GM21526 (cell line): ENCODE measurements around the gene TRIM29.

Source experiments
- ATAC-seq: cut with Tn5 transposase; IDR thresholded peaks from one replicate; pipeline ENCODE4 v1.9.1; 2021; ENCODE audit warnings: moderate library complexity; ENCODE audit not compliant: unreplicated experiment, low FRiP score

Gene TRIM29

GRCh38 chr11:120102864-120103122 lies 35.1 kb downstream of the TRIM29 start:
- ATAC-seq, result no peak

DNA sequence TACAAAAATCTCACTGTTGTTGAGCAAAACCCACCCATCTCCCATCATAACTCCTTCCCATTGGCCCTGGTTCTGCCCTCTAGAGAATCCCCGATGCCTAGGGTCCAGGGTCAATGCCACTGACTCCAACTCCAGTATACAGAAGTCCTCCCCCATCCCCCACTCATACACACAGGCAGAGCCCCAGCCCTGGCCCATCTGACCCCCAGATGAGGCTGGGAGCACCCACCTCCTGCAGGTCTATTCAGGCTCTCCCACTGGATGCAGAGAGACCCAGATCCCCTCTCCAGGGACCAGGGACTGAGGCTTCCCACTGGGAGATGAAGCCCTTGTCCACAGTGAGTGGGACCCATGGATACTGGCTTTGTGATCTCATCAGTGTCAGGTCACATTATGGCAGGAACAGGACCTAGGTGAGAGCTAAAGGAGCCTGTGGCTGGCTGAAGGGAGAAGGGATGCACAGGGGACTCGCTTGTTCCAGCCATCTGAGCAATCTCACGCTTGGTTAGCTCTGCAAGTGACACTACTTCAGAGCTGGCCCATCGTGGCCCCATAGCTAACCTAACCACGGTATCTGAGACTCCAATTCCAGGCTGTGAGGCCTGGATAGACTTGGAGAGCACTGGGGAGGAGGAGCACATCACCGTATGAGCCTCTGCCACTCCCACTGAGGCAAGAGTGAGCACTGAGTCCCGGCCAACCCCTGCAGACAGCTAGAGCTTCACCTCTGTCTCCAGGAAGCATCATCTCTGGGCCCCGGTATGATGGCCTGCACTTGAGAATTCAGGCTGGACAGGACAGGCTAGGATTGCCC lies 35.7 kb downstream of the TRIM29 start:
- ATAC-seq, result no peak

- ATAC-seq, result no peak
Observed at GRCh38 chr11:120098503-120099020, 39.4 kb downstream of the TRIM29 start.

DNA sequence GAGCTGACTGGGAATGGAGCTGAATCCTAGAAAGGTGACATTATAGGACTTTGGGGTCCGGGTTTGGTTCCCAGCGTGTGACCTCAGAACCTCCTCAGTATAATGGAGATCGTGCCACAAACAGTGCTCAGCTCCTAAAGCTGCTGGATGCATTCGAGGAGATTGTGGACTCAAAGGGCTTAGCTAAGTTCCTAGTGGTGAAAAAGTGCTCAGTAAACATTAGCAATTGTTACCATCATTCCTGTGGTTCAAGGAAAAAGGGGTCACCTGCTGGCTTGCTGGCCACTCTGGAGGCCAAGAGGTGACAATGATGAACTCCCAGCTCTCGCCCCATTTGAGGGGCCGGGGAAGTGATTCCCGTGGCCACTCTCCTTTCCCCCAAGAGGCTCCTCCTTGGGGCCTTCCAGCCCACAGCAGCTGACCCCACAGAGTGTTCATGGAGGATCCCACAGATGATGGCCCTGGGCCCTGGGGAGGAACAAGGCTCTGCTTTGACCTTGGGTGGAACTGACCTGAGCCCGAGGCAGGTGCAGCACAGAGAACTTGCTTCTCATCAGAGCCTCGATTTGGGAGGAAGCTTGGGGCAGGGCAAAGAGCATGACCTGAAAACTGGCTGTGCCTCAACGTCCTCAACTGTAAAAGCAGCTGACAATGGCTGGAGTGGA lies 40.1 kb downstream of the TRIM29 start:
- ATAC-seq, result no peak

- no peak for ATAC-seq
Observed at GRCh38 chr11:120096369-120097191, 41.3 kb downstream of the TRIM29 start.

GRCh38 chr11:120095516-120095915 lies 42.4 kb downstream of the TRIM29 start:
- no peak for ATAC-seq

DNA sequence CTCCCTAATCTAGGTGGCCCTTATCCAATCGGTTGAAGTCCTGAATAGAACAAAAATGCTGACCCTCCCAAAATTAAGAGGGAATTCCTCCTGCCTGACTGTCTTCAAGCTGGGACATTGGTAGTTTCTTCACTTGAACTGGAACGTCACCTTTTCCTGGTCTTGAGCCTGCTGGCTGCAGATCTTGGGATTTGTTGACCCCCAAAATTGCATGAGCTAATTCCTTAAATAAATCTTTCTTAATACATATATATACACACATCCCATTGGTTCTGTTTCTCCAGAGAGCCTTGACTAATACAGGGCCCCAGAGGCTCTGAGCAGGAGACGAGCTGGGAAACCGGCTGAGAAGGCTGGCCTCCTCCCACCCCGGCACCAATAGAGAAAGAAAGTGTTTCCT lies 46.2 kb downstream of the TRIM29 start:
- no peak for ATAC-seq

- no peak for ATAC-seq
Observed at GRCh38 chr11:120091121-120091520, 46.8 kb downstream of the TRIM29 start.

- no peak for ATAC-seq
Observed at GRCh38 chr11:120090411-120090810, 47.5 kb downstream of the TRIM29 start.

DNA sequence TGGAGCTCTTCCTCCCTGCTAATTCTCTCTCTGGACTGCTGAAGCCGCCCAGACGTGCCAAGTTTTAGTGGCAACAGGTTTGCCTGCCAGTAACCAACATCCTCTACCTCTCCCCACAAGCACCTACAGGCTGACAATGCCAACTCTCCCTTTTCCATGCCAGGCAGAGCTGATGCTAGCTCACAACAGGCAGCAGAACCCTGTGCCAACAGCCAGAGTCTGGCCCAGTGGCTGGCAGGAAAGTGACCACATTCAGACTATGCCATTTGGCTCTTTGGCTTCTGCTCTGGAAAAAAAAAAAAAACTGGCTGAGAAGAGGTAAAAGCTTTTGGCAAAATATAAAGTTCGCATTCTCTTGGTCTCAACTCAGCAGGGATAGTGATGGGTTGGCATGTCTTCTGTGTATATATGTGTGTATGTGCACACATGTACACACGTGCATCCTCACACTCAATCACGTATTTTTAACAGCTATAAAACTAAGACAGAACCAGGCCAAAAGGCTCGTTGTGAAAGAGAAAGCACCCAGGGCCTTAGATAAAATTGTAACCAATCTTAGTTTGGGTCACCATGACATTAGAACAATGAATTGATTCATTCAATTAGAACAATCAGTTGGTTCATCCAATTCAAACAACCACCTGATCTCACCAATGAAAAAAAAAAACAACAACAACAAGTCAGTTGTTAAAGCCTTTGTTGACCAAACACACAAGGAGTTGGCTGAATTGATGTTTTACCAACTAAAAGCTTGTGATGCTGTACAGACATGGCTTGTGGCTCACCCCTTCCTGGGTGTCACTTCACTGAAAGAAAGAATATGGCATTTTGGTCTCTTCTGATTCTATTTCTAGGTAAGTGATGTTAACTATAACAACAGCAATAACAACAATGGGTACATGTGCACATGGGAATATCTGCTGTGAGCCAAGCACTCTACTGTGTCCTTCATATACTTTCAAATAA lies 48.6 kb downstream of the TRIM29 start:
- ATAC-seq, result no peak

DNA sequence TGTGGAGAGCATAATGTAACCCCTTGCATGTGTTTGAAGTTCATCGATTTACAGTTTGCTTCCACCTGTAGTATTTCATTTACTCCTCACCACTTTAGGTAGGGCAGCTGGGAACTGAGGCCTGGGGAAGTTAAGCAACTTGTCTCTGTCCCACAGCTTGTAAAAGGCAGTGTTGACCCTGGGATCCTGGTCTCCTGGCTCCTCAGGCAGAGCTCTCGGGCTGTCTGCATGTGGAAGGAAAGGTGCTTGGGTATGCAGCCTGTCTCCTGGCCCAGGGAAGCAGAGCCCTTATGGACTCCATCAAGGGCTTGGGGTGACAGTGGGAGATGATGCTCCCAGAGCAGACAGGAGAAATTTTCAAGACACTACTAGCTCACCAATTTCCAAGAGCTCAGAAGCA lies 49.9 kb downstream of the TRIM29 start:
- no peak for ATAC-seq

GRCh38 chr11:120086651-120087050 lies 51.3 kb downstream of the TRIM29 start:
- no peak for ATAC-seq

DNA sequence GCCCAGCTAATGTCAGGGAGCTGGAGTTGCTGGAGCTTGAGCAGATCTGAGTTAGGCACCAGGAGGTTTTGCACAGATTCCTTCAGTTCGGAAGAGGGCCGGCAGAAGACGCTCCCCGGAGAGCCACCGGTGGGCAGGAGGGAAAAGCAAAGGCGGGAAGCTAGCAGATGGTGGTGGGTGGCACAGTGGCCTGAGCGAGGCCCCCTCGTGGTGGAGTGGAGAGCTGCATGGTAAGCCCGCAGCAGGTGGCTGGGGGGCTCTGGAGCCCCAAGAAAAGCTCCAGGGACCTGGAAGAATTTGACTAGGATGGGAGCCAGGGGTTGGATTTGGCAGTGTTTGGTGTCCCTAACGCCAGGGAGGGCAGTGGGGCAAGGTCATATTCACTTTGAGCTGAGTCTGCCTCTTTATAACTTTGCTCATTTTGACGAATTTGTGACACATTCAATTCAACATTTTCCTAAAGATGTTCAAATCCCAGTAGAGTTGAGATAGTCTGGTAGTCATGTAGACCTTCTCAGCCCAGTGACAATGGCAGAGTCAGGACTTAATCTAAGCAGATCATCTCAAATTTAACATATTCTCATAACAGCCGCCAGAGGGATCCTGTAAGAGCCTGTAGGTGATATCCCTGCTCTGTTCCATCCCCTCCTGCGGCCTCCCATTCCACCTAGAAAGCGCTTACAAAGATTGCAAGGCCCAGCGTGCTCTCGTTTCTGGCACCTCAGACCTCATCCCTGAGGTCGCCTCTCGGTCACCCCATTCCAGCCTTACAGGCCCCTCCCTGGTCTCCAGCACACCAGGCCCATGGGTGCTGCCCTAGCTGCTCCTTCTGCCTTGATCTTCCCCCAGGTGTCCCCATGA lies 57.9 kb downstream of the TRIM29 start:
- ATAC-seq, result no peak

DNA sequence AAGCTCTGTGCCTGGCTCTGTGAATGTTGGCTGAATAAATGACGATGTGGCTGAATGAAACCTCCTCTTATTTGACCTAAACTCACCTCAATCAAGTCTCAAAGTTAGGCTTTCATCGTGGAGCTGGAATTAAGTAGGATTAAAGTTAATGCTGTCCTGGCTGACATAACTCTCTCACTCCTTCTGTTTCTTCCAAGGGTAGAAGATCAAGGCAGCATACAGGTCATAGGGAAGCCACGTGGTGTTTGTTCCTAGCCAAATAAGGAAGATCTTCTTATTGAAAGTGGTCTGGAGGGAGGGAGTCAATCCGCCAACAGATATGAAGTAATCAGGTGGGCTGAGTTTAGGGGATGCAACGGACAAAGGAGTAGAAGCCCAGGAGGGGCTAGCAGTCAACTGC lies 59.5 kb downstream of the TRIM29 start:
- no peak for ATAC-seq

DNA sequence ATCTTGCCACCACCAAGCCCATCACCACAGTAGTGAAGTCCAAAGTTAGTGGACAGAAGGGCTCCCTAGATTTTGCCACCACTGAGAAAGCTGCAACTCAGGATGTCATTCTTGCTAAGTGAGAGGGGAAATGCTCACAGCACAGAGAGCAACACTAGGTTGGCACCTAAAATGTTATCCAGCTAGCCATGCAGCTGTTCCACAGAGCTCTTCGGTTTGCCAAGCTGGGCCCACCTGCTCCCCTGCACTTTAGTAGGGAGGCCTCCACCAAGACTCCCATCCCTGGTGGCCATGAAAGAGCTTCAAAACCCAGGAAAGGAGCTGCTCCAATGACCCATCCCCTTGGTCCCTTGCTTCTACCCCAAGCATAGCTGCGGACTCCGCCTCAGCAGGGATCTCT lies 63.8 kb downstream of the TRIM29 start:
- ATAC-seq, result no peak

GRCh38 chr11:120073196-120073595 lies 64.7 kb downstream of the TRIM29 start:
- ATAC-seq, result no peak

DNA sequence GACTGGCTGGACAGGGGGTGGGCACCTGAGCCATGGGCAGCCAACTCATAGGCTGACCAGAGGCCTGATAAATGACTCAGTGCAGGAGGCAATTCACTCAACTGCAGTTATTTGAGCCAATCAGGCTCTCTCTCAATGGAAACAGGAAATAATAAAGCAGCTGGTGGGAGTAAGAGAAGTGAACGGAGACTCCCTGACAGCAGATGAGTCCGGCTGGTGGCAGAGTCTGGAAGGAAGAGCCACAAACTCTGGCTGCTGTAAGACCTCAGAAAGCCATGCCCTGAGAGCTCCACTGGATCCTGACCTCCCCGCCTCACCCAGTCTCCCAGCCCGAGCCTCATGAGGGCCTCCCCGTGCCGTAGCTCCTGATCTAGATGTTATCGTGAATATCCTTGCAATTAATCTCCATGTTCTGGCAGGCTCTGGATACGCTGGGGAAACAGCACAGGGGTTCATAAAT lies 69.8 kb downstream of the TRIM29 start:
- no peak for ATAC-seq

DNA sequence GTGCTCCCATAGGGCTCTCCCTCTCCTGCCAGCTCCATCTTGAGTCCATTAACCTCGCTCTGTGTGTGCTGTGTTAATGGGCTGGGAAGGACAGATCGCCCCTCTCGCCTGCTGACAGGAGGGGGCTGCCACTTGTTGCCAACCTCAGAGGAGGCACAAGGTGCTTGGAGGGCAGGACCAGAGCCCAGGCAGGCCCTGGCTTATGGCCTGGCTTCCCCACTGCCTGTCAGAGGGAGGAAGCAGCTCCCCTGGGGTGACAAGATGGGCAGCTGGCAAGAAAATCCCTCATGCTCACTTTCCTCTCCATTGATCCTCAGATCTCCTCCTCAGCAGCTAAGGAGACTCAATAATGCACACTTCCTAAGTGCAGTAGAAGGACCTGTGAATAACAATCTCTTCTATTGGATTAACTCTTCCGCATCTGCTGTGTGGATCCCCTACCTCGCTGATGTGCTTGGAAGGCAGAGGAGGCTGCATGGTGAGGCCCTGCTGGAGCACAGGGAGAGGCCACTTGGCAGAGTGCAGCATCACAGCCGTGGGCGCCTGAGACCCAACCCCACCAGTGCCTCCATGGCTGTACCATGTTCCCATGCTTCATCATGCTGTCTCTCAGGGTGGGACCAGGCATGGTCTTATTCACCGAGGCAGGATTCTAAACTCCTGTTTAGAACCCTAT lies 70.3 kb downstream of the TRIM29 start:
- no peak for ATAC-seq
